GM23338 (cell line): ENCODE data around the gene FURIN.

Experiments
- CTCF ChIP-seq, 2 experiments: fragments of 200-600 bp in 1 of 2; sonication (generic) in 1 of 2; conservative IDR thresholded peaks; 2 replicates each; pipeline versions ENCODE4 v1.5.1 to v1.6.1; 2016 to 2017; ENCODE audit warnings: antibody characterized with exemption in 2 of 2, low read depth in 2 of 2, mild to moderate bottlenecking in 2 of 2, moderate library complexity in 1 of 2
- ETS1 ChIP-seq: IDR thresholded peaks from 2 replicates; pipeline ENCODE4 v1.6.1; 2016; ENCODE audit warnings: antibody characterized with exemption
- JUNB ChIP-seq: IDR thresholded peaks from one replicate; pipeline ENCODE4 v1.6.1; 2016; ENCODE audit warnings: antibody characterized with exemption; ENCODE audit not compliant: unreplicated experiment
- POLR2AphosphoS5 ChIP-seq: IDR thresholded peaks from 2 replicates; pipeline ENCODE4 v1.6.1; 2016; ENCODE audit warnings: antibody characterized with exemption, low read depth
- REST ChIP-seq: IDR thresholded peaks from one replicate; pipeline ENCODE4 v1.6.1; 2018; ENCODE audit warnings: antibody characterized with exemption; ENCODE audit not compliant: unreplicated experiment
- ZNF114 ChIP-seq: fragments of 250-450 bp; sonication (Bioruptor Pico); IDR thresholded peaks from 2 replicates; pipeline ENCODE4 v1.5.0; 2020; ENCODE audit warnings: mild to moderate bottlenecking, moderate library complexity

GRCh38 chr15:90868261-90868689, at the start of gene FURIN:
- no peak for TF ChIP-seq ETS1
- no peak for TF ChIP-seq REST
- no peak for TF ChIP-seq CTCF (conservative IDR thresholded peaks at IDR 0.05; ENCODE audit: low read depth in 2 of 2)
- no peak for TF ChIP-seq POLR2AphosphoS5
- TF ChIP-seq JUNB, result no peak
- no peak for TF ChIP-seq ZNF114 (CRISPR knock-in tag)
